Heart left ventricle (tissue), 16 donors: Measurements from ENCODE around the gene SULT1E1. TPM values are rescaled to one million over a fixed set of nuclear protein-coding genes. Genes with fewer than 3 reads are reported as not detected.

ENCODE experiments used
- ATAC-seq, 4 donors: fragments of 200-7000 bp; cut with Tn5 transposase; one replicate each; pipeline ENCODE4 v1.9.1; 2020 to 2022; ENCODE audit warnings: moderate library complexity in 4 of 4, mild to moderate bottlenecking in 3 of 4, moderate number of reproducible peaks in 1 of 4
- DNase-seq, 5 donors: peaks; one replicate each; pipeline ENCODE4 v3.0.0-alpha.2; 2020
- H3K27ac ChIP-seq, 12 donors: fragments of 200-600 bp; sonication (generic) in 4 of 12; one replicate each; pipeline versions ENCODE4 v1.5.0 to v1.8.0; 2016 to 2022; ENCODE audit warnings: mild to moderate bottlenecking in 2 of 12
- H3K27me3 ChIP-seq, 9 donors: fragments of 200-600 bp; sonication (generic) in 2 of 9; one replicate each; pipeline versions ENCODE4 v1.5.1 to v1.8.0; 2016 to 2022; ENCODE audit warnings: mild to moderate bottlenecking in 3 of 9
- H3K36me3 ChIP-seq, 9 donors: fragments of 200-600 bp; sonication (generic) in 2 of 9; one replicate each; pipeline versions ENCODE4 v1.5.0 to v1.8.0; 2018 to 2022; ENCODE audit warnings: mild to moderate bottlenecking in 2 of 9
- H3K4me1 ChIP-seq, 12 donors: fragments of 200-600 bp; sonication (generic) in 4 of 12; one replicate each; pipeline versions ENCODE4 v1.5.0 to v1.8.0; 2016 to 2022; ENCODE audit warnings: mild to moderate bottlenecking in 3 of 12
- H3K4me3 ChIP-seq, 12 donors: fragments of 200-600 bp; sonication (generic) in 4 of 12; one replicate each; pipeline versions ENCODE4 v1.5.0 to v1.8.0; 2017 to 2022; ENCODE audit warnings: mild to moderate bottlenecking in 9 of 12, moderate library complexity in 4 of 12
- H3K9me3 ChIP-seq, 12 donors: fragments of 200-600 bp; sonication (generic) in 4 of 12; one replicate each; pipeline versions ENCODE4 v1.5.0 to v1.8.0; 2016 to 2022; ENCODE audit warnings: mild to moderate bottlenecking in 1 of 12
- CTCF ChIP-seq, 12 donors: fragments of 200-600 bp; sonication (generic) in 4 of 12; IDR thresholded peaks; one replicate each; pipeline versions ENCODE4 v1.5.0 to v1.8.0; 2018 to 2022; ENCODE audit warnings: antibody characterized with exemption in 12 of 12, mild to moderate bottlenecking in 5 of 12
- POLR2A ChIP-seq, 2 donors: fragments of 450-650 bp; IDR thresholded peaks; one replicate each; pipeline ENCODE4 v1.6.1; 2017; ENCODE audit warnings: antibody characterized with exemption in 2 of 2, mild to moderate bottlenecking in 2 of 2, moderate library complexity in 2 of 2
- WGBS, 4 donors: extraction: QIAGEN DNeasy Blood & Tissue Kit in 2 of 4; methylation state at CpG; one replicate each; pipeline versions ENCODE4 v1.1.5 to v1.1.7; 2013 to 2018; 5-methylcytosine and 5-hydroxymethylcytosine counted together
- intact Hi-C, 10 donors: fragments of 100-400 bp; cut with DNase I; formaldehyde crosslinking; loops; one replicate each; pipeline versions ENCODE4 v1.11.1 to v1.14.2; 2022
- polyA plus RNA-seq, 2 donors: library from polyadenylated mRNA; stranded (reverse); fragments of 200-250 nt; gene quantifications; one replicate each; pipeline ENCODE4 v1.2.3, GENCODE V29; 2013
- total RNA-seq, 9 donors: library from RNA; depleted of rRNA in 2 of 9; stranded (reverse); fragments of >200 nt in 2 of 9; fragmentation: NEBNext Ultra II Directional in 3 of 9; extraction: Animal tissue kit (Norgen Biotek cat#: 25700) in 3 of 9; gene quantifications; one replicate each; pipeline versions ENCODE4 v1.1.0 to v1.2.4, GENCODE V29; 2016 to 2023
- donor health status: ischemic (EF 13 %, LVEDD 7.1; RV severe dilation, severe dysfunction).
- donor health status: healthy with polysubstance abuse.
- donor health status: DM: no; HTN: yes; CAD: no.
- donor health status: DM: no; HTN: no; CAD: no.
- donor health status: ischemic (EF 25% LVEDD 6.9; RV normal size, moderate dysfunction).
- donor health status: ischemic (EF 25% LVEDD 5.7; RV mildly dilated, moderate dysfunction).
- donor health status: healthy.
- donor health status: DM: yes; HTN: yes; CAD: no.
- donor health status: ischemic (EF 35%, LVEDD 5.7; RV mildly dilated, moderate dysfunction).
- donor health status: nonischemic (EF 11% LVEDD 7.7; RV severe dilation, severe dysfunction).
- donor health status: DM: yes; HTN: yes; CAD: no.
- donor health status: PGD.
- donor health status: ischemic (EF 29% LVEDD 5.4; RV normal size, mild dysfunction).
- donor health status: nonischemic (EF 23%, LVEDD 6.1; RV moderate dilation, normal function).

SULT1E1 gene
- total and polyA plus RNA-seq, 11 donors, result not detected

- Histone ChIP-seq H3K36me3 (no peaks in the 10 kb centered on the region), H3K27me3 (no peaks in the 10 kb centered on the region), H3K4me1 (no peaks in the 10 kb centered on the region), H3K4me3 (no peak overlapping the region), H3K27ac (no peak overlapping the region), H3K9me3 (peaks cover 0 to 4% (median 0%) of the 10 kb centered on the region in 12 donors)
- ATAC-seq, result no peak
- WGBS, 4 donors, result 88 to 98% (median 94%) methylated on average over 1 of the region's 1 CpG
- no peak for TF ChIP-seq POLR2A (IDR thresholded peaks at IDR 0.05)
- TF ChIP-seq CTCF (IDR thresholded peaks at IDR 0.05), result no peak
- DNase-seq, result no peak
- intact Hi-C loops, result no loop called here
Observed at GRCh38 chr4:69859140-69859685, 732 bp downstream of the SULT1E1 start.

- H3K4me3 ChIP-seq, result no peak overlapping the region
- no peaks in the 10 kb centered on the region for H3K36me3 ChIP-seq
- TF ChIP-seq POLR2A (IDR thresholded peaks at IDR 0.05) (no peak), CTCF (IDR thresholded peaks at IDR 0.05) (no peak)
- intact Hi-C loops, result no loop called here
- H3K27ac ChIP-seq, result no peak overlapping the region
- no peaks in the 10 kb centered on the region for H3K27me3 ChIP-seq
- WGBS, 4 donors, result 4 to 11% (median 7%) methylated on average over 1 of the region's 1 CpG
- ATAC-seq (no peak), DNase-seq (no peak)
- H3K9me3 ChIP-seq, result peaks cover 0 to 4% (median 0%) of the 10 kb centered on the region in 12 donors
- H3K4me1 ChIP-seq, result no peaks in the 10 kb centered on the region
Observed at GRCh38 chr4:69858690-69859089, 1.3 kb downstream of the SULT1E1 start.

GRCh38 chr4:69855822-69856221 lies 4.1 kb downstream of the SULT1E1 start:
- WGBS, 4 donors, result 79 to 85% (median 83%) methylated on average over 2 of the region's 2 CpGs
- no peaks in the 10 kb centered on the region for H3K27me3 ChIP-seq
- DNase-seq (no peak), ATAC-seq (no peak)
- peaks cover 0 to 5% (median 0%) of the 10 kb centered on the region in 12 donors for H3K9me3 ChIP-seq
- intact Hi-C loops, result no loop called here
- H3K27ac ChIP-seq, result no peak overlapping the region
- no peak overlapping the region for H3K4me3 ChIP-seq
- no peaks in the 10 kb centered on the region for H3K36me3 ChIP-seq
- no peaks in the 10 kb centered on the region for H3K4me1 ChIP-seq
- TF ChIP-seq CTCF (IDR thresholded peaks at IDR 0.05), result no peak
- no peak for TF ChIP-seq POLR2A (IDR thresholded peaks at IDR 0.05)

GRCh38 chr4:69849969-69850368 lies 10.0 kb downstream of the SULT1E1 start:
- no peak for TF ChIP-seq POLR2A (IDR thresholded peaks at IDR 0.05)
- TF ChIP-seq CTCF (IDR thresholded peaks at IDR 0.05), result no peak
- intact Hi-C loops, result no loop called here

More at GRCh38 chr4:69849969-69850368, 10.0 kb downstream of the SULT1E1 start:
- 62 to 67% (median 64%) methylated on average over 1 of the region's 1 CpG for WGBS, 4 donors
- H3K9me3 ChIP-seq, result peaks cover 0 to 5% (median 0%) of the 10 kb centered on the region in 12 donors
- no peaks in the 10 kb centered on the region for H3K4me1 ChIP-seq
- no peaks in the 10 kb centered on the region for H3K36me3 ChIP-seq
- ATAC-seq, result no peak
- H3K27ac ChIP-seq, result no peak overlapping the region
- H3K27me3 ChIP-seq, result no peaks in the 10 kb centered on the region
- H3K4me3 ChIP-seq, result no peak overlapping the region
- no peak for DNase-seq
